Bronchial epithelial cell (primary cell): ENCODE results near the gene ZNF766. TPM values are rescaled to one million over a fixed set of nuclear protein-coding genes. Genes with fewer than 3 reads are reported as not detected.
"Not testable (repeated sequence)": the region's sequence is repeated elsewhere in the genome, so short reads cannot be mapped to it uniquely, and the experiment has no call there.

Experiments used
- DNase-seq: peaks from one replicate; pipeline ENCODE4 v3.0.0-alpha.2; 2010; ENCODE audit warnings: low read depth
- FAIRE-seq: peaks from 2 replicates; lab custom pipeline; 2011; peaks lifted over from hg19 to GRCh38; lab: Jason Lieb, UNC
- H3K27me3 ChIP-seq: 2 replicates; pipeline ENCODE4 v1.5.1; 2011; ENCODE audit warnings: low read length; ENCODE audit not compliant: control insufficient read depth, insufficient read depth
- H3K36me3 ChIP-seq: 2 replicates; pipeline ENCODE4 v1.5.1; 2011; ENCODE audit warnings: low read length; ENCODE audit not compliant: control insufficient read depth, insufficient read depth
- H3K4me3 ChIP-seq: 2 replicates; pipeline ENCODE4 v1.5.1; 2011; ENCODE audit warnings: mild to moderate bottlenecking, low read depth, low read length, control low read depth
- total RNA-seq: library from RNA; depleted of rRNA; stranded (reverse); fragments of >200 nt; gene quantifications from 2 replicates; pipeline ENCODE4 v1.2.1, GENCODE V29; 2014
- TF ChIP-seq, protein P1 (sequence below): IDR thresholded peaks from 2 replicates; pipeline ENCODE4 v1.5.1; 2011; ENCODE audit warnings: mild to moderate bottlenecking, moderate library complexity, low read length, control low read depth, inconsistent platforms; ENCODE audit not compliant: insufficient read depth, severe bottlenecking

The ZNF766 gene
- total RNA-seq, 1 donor from 2014 or later = 13.2 TPM

DNA sequence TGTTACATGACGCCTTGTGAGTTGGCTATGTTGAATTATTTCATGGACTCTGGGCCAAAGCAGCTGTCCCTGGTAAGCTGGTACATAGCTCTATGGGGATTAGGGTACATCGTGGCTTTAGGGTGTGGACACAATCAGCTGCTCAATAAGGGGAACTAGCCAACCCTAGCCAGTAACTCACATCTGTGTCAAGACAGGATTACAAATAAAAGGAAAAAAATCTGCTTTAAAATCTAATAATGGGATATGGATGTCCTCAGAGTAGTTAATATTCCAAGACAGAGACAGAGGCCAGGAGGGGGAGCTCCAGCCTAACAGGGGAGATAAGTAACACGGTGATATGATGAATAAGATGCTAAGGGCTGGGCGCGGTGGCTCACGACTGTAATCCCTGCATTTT is 21.1 kb upstream of the ZNF766 start:
- FAIRE-seq = no peak
- H3K27me3 ChIP-seq = no peaks in the 10 kb centered on the region
- no peaks in the 10 kb centered on the region for H3K36me3 ChIP-seq
- DNase-seq = no peak
- no peak overlapping the region for H3K4me3 ChIP-seq
- TF ChIP-seq, protein P1, sequence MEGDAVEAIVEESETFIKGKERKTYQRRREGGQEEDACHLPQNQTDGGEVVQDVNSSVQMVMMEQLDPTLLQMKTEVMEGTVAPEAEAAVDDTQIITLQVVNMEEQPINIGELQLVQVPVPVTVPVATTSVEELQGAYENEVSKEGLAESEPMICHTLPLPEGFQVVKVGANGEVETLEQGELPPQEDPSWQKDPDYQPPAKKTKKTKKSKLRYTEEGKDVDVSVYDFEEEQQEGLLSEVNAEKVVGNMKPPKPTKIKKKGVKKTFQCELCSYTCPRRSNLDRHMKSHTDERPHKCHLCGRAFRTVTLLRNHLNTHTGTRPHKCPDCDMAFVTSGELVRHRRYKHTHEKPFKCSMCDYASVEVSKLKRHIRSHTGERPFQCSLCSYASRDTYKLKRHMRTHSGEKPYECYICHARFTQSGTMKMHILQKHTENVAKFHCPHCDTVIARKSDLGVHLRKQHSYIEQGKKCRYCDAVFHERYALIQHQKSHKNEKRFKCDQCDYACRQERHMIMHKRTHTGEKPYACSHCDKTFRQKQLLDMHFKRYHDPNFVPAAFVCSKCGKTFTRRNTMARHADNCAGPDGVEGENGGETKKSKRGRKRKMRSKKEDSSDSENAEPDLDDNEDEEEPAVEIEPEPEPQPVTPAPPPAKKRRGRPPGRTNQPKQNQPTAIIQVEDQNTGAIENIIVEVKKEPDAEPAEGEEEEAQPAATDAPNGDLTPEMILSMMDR = peak; percentile 30

DNA sequence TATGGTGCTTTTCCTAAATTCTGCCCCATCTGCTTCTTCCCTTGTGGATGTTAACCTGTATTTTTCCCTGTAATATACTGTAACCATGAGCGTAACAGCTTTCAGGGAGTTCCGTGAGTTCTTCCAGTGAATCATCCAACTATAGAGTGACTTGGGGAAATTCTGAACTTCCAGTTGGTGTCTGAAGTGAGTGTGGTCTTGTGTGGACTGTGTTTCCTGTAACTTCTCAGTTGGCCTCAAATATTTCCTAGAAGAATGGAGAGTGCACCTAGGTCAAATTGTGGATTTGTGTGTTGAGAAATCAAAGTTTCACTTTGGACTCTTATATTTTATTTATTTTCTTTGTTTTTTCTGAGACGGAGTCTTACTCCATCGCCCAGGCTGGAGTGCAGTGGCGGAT is 11.0 kb upstream of the ZNF766 start:
- H3K4me3 ChIP-seq = no peak overlapping the region
- no peaks in the 10 kb centered on the region for H3K27me3 ChIP-seq
- no peak for DNase-seq
- no peaks in the 10 kb centered on the region for H3K36me3 ChIP-seq
- FAIRE-seq = no peak
- TF ChIP-seq, protein P1 = no peak

DNA sequence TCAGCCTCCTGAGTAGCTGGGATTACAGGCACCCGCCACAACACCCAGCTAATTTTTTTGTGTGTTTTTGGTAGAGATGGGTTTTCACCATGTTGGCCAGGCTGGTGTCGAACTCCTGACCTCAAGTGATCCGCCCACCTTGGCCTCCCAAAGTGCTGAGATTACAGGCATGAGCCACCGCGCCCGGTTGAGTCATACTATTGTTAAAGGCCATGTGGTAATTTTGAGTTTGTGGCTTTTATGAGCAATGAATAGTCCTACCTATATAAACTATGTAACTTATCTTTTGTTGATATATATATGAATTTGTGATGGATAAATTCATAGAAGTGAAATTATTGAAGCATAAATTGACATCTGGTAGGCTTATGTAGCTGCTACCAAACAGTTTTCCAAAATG is 3.8 kb upstream of the ZNF766 start:
- not testable (repeated sequence) for H3K4me3 ChIP-seq, H3K27me3 ChIP-seq, H3K36me3 ChIP-seq, FAIRE-seq
- peak; percentile 40 for DNase-seq

DNA sequence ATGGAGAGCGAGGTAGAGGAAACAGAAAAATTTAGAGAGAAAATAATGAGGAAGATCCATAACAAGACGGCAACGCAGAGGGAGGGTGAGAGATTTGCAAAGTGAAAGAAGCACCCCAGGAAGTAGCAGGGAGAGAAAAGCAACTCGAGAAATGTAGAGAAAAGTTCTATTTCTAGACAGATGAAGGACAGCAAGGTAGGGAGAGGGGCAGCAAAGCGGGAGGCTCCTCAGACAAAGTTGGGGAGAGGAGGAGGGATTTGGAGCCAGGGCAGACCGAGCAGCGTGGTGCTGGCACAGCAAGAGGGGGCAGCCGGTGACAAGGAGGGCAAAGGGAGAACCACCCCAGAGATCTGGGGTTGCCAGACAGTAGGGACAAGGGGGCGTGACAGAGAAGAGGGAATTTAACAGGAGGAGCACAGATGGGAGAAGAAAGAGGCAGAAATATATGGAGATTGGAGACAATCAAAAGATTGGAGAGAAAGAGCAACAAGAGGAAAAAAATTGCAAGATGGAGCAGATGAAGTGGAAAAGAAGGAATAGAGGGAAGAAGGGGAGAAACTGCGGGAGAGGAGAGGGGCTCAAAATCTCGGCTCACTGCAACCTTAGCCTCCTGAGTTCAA is 989 bp downstream of the ZNF766 start:
- Histone ChIP-seq H3K27me3 (no peaks in the 10 kb centered on the region), H3K36me3 (peaks cover 6% of the 10 kb centered on the region), H3K4me3 (peak overlapping the region; percentile 99)
- DNase-seq (peak; percentile 1), FAIRE-seq (no peak)
- TF ChIP-seq, protein P1 = no peak

DNA sequence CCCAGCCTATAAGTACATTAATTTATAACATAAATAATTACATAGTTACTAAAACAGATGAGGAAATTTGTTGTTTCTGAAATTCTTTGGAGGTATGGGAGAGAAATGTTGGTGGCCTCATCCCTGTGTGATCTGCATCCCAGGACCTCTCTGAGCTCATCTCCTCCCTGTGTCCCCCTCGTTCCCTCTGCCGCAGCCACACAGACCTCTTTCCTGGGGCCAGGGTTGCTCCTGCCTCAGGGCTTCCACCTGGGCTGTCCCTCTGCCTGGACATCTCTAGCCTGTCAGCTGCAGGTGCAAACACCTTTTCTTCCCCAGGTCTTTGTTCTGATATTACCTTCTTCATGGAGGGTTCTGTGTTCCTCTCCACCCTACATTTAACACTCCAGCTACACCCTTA is 3.9 kb downstream of the ZNF766 start:
- DNase-seq (no peak), FAIRE-seq (no peak)
- no peaks in the 10 kb centered on the region for H3K27me3 ChIP-seq
- H3K4me3 ChIP-seq = no peak overlapping the region
- TF ChIP-seq, protein P1 = no peak
- peaks cover 6% of the 10 kb centered on the region for H3K36me3 ChIP-seq

DNA sequence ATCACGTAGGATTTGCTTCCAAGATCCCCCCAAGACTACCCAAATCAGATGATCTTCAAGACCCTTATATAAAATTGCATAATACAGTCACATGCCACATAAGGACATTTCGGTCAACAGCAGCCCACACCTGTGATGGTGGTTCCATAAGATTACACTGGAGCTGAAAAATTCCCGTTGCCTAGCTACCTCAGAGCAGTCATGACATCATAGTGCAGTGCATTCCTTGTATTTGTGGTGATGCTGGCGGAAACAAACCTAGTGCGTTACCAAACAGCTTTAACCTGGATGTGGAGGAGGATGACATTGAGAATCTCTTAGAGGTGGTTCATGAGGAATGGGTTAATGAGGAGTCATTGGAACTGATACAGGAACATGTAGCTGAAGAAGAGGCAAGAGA is 4.8 kb downstream of the ZNF766 start:
- FAIRE-seq = no peak
- H3K36me3 ChIP-seq = peaks cover 6% of the 10 kb centered on the region

More for the DNA sequence above, 4.8 kb downstream of the ZNF766 start:
- no peaks in the 10 kb centered on the region for H3K27me3 ChIP-seq
- TF ChIP-seq, protein P1 = no peak
- no peak for DNase-seq
- H3K4me3 ChIP-seq = no peak overlapping the region
